Gastrocnemius medialis (tissue), 4 donors: ENCODE results near the gene FAM185A. TPM values are rescaled to one million over a fixed set of nuclear protein-coding genes. Genes with fewer than 3 reads are reported as not detected.

Experiments used
- ATAC-seq, 2 donors: fragments of 150-250 bp; one replicate each; pipeline ENCODE4 v1.9.1; 2016
- DNase-seq, 2 donors: peaks; one replicate each; pipeline ENCODE4 v3.0.0-alpha.2; 2019
- H3K27ac ChIP-seq, 4 donors: fragments of 200-600 bp; sonication (generic); 1 replicate in 1 of 4; 2 replicates in 3 of 4; pipeline ENCODE4 v1.5.1; 2016 to 2018; ENCODE audit warnings: mild to moderate bottlenecking in 2 of 4, moderate library complexity in 1 of 4
- H3K27me3 ChIP-seq, 3 donors: fragments of 200-600 bp; sonication (generic) in 2 of 3; 1 replicate in 1 of 3; 2 replicates in 2 of 3; pipeline versions ENCODE4 v1.5.1 to v1.6.0; 2016 to 2019; ENCODE audit warnings: mild to moderate bottlenecking in 1 of 3, moderate library complexity in 1 of 3
- H3K36me3 ChIP-seq, 2 donors: fragments of 200-600 bp; sonication (generic) in 1 of 2; one replicate each; pipeline ENCODE4 v1.5.1; 2017 to 2018
- H3K4me1 ChIP-seq, 2 donors: fragments of 200-600 bp; sonication (generic) in 1 of 2; one replicate each; pipeline ENCODE4 v1.5.1; 2016 to 2017; ENCODE audit warnings: mild to moderate bottlenecking in 2 of 2
- H3K4me3 ChIP-seq, 4 donors: fragments of 200-600 bp; sonication (generic) in 3 of 4; 1 replicate in 1 of 4; 2 replicates in 3 of 4; pipeline ENCODE4 v1.5.1; 2016 to 2019; ENCODE audit warnings: mild to moderate bottlenecking in 2 of 4
- H3K9me3 ChIP-seq, 3 donors: fragments of 200-600 bp; sonication (generic) in 2 of 3; 1 replicate in 1 of 3; 2 replicates in 2 of 3; pipeline ENCODE4 v1.5.1; 2016 to 2019
- CTCF ChIP-seq, 5 experiments: fragments of 450-650 bp in 3 of 5; fragments of 200-600 bp in 2 of 5; sonication (generic) in 2 of 5; IDR thresholded peaks in 4 of 5; conservative IDR thresholded peaks in 1 of 5; 1 replicate in 4 of 5; 2 replicates in 1 of 5; pipeline ENCODE4 v1.5.1; 2016 to 2019; ENCODE audit warnings: antibody characterized with exemption in 5 of 5, mild to moderate bottlenecking in 3 of 5, moderate library complexity in 3 of 5
- POLR2A ChIP-seq, 2 donors: fragments of 450-650 bp; IDR thresholded peaks; one replicate each; pipeline ENCODE4 v1.6.1; 2017; ENCODE audit warnings: antibody characterized with exemption in 2 of 2, mild to moderate bottlenecking in 2 of 2, moderate library complexity in 2 of 2
- in situ Hi-C, 4 donors: fragments of 200-750 bp; cut with MboI; loops; one replicate each; pipeline versions ENCODE4 v1.15.0 to v1.8.0; 2017; ENCODE audit warnings: low sequenced_read_pairs in 4 of 4
- intact Hi-C: fragments of 100-400 bp; cut with DNase I; formaldehyde crosslinking; loops from one replicate; pipeline ENCODE4 v1.15.1; 2023; ENCODE audit warnings: low total_unique reads
- total RNA-seq, 4 donors: library from RNA; depleted of rRNA; stranded (reverse); fragments of >200 nt; gene quantifications; one replicate each; pipeline versions ENCODE4 v1.1.0 to v1.2.3, GENCODE V29; 2016

The FAM185A gene
- total RNA-seq, 4 donors from 2014 or later, result 9.9 to 28.0 (median 18.9) TPM

GRCh38 chr7:102834466-102834865 is 85.7 kb downstream of the FAM185A start:
- Histone ChIP-seq H3K27me3 (no peaks in the 10 kb centered on the region), H3K4me3 (no peak overlapping the region), H3K4me1 (peaks cover 13 to 17% of the 10 kb centered on the region in 2 donors), H3K9me3 (no peaks in the 10 kb centered on the region), H3K36me3 (peaks cover 0 to 4% of the 10 kb centered on the region in 2 donors), H3K27ac (no peak overlapping the region)
- in situ Hi-C loops, result no loop called here
- intact Hi-C loops, result loop anchor here (5.0 kb wide), 1 partner anchor 58 kb away; no protein-coding TSS in a partner anchor
- DNase-seq, result no peak
- ATAC-seq, result no peak
- no peak for TF ChIP-seq CTCF (IDR thresholded peaks at IDR 0.05 in 4 of 5, conservative IDR thresholded peaks at IDR 0.05 in 1 of 5)
- no peak for TF ChIP-seq POLR2A (IDR thresholded peaks at IDR 0.05)

- in situ Hi-C loops (no loop called here), intact Hi-C loops (loop anchor here (5.0 kb wide), 1 partner anchor 57 kb away; no protein-coding TSS in a partner anchor)
- H3K9me3 ChIP-seq, result no peaks in the 10 kb centered on the region
- H3K27ac ChIP-seq, result no peak overlapping the region
- TF ChIP-seq POLR2A (IDR thresholded peaks at IDR 0.05), result no peak
- no peak for TF ChIP-seq CTCF (IDR thresholded peaks at IDR 0.05 in 4 of 5, conservative IDR thresholded peaks at IDR 0.05 in 1 of 5)
- H3K27me3 ChIP-seq, result no peaks in the 10 kb centered on the region
- no peaks in the 10 kb centered on the region for H3K36me3 ChIP-seq
- peaks cover 13 to 17% of the 10 kb centered on the region in 2 donors for H3K4me1 ChIP-seq
- H3K4me3 ChIP-seq, result no peak overlapping the region
- ATAC-seq (no peak), DNase-seq (no peak)
Measured at GRCh38 chr7:102834999-102835398, 86.2 kb downstream of the FAM185A start.

- Histone ChIP-seq H3K4me3 (no peak overlapping the region), H3K36me3 (no peaks in the 10 kb centered on the region), H3K9me3 (no peaks in the 10 kb centered on the region), H3K27me3 (no peaks in the 10 kb centered on the region), H3K27ac (peak overlapping the region in 2 of 4 donors; percentile 1 to 22), H3K4me1 (peaks cover 13 to 17% of the 10 kb centered on the region in 2 donors)
- no peak for TF ChIP-seq POLR2A (IDR thresholded peaks at IDR 0.05)
- TF ChIP-seq CTCF (IDR thresholded peaks at IDR 0.05 in 4 of 5, conservative IDR thresholded peaks at IDR 0.05 in 1 of 5), result no peak
- ATAC-seq (peak; percentile 88 to 97), DNase-seq (no peak)
- in situ Hi-C loops (no loop called here), intact Hi-C loops (no loop called here)
Measured at GRCh38 chr7:102836191-102836919, 87.6 kb downstream of the FAM185A start.

- no peak for ATAC-seq
- intact Hi-C loops, result no loop called here
- no peaks in the 10 kb centered on the region for H3K9me3 ChIP-seq
- H3K27ac ChIP-seq, result peak overlapping the region in 2 of 4 donors; percentile 1 to 22
- no peaks in the 10 kb centered on the region for H3K27me3 ChIP-seq
- in situ Hi-C loops, result no loop called here
- H3K36me3 ChIP-seq, result no peaks in the 10 kb centered on the region
- DNase-seq, result no peak
- no peak for TF ChIP-seq CTCF (IDR thresholded peaks at IDR 0.05 in 4 of 5, conservative IDR thresholded peaks at IDR 0.05 in 1 of 5)
- TF ChIP-seq POLR2A (IDR thresholded peaks at IDR 0.05), result no peak
- no peak overlapping the region for H3K4me3 ChIP-seq
- peaks cover 13 to 17% of the 10 kb centered on the region in 2 donors for H3K4me1 ChIP-seq
Measured at GRCh38 chr7:102836977-102837376, 88.2 kb downstream of the FAM185A start.
